Smooth muscle cell (in vitro differentiated cells): ENCODE results near the gene N4BP2L1. TPM values are rescaled to one million over a fixed set of nuclear protein-coding genes. Genes with fewer than 3 reads are reported as not detected.

Experiments used
- DNase-seq: peaks from one replicate; lab custom pipeline; 2025; ENCODE audit not compliant: unreplicated experiment; lab: John Stamatoyannopoulos, UW
- H2AFZ ChIP-seq: fragments of 200-600 bp; sonication (generic); 2 replicates; pipeline ENCODE4 v1.6.0; 2016; ENCODE audit warnings: antibody characterized with exemption, low read depth, mild to moderate bottlenecking
- H3F3A ChIP-seq: fragments of 200-600 bp; sonication (generic); 2 replicates; pipeline ENCODE4 v1.6.0; 2017; ENCODE audit warnings: antibody characterized with exemption, low read depth
- H3K27ac ChIP-seq: fragments of 200-600 bp; sonication (generic); 2 replicates; pipeline ENCODE4 v1.5.1; 2016; ENCODE audit warnings: low read depth, mild to moderate bottlenecking
- H3K27me3 ChIP-seq: fragments of 200-600 bp; sonication (generic); 2 replicates; pipeline ENCODE4 v1.6.1; 2016; ENCODE audit warnings: low read depth, mild to moderate bottlenecking
- H3K36me3 ChIP-seq: fragments of 200-600 bp; sonication (generic); 2 replicates; pipeline ENCODE4 v1.5.1; 2016; ENCODE audit warnings: low read depth
- H3K4me1 ChIP-seq: fragments of 200-600 bp; sonication (generic); 2 replicates; pipeline ENCODE4 v1.5.1; 2016; ENCODE audit warnings: low read depth
- H3K4me2 ChIP-seq: fragments of 200-600 bp; sonication (generic); 2 replicates; pipeline ENCODE4 v1.6.0; 2016; ENCODE audit warnings: mild to moderate bottlenecking
- H3K4me3 ChIP-seq: fragments of 200-600 bp; sonication (generic); 2 replicates; pipeline ENCODE4 v1.5.1; 2016; ENCODE audit warnings: mild to moderate bottlenecking
- H3K79me2 ChIP-seq: fragments of 200-600 bp; sonication (generic); 2 replicates; pipeline ENCODE4 v1.6.0; 2016; ENCODE audit warnings: low read depth, mild to moderate bottlenecking
- H3K9ac ChIP-seq: fragments of 200-600 bp; sonication (generic); 2 replicates; pipeline ENCODE4 v1.6.0; 2016; ENCODE audit warnings: low read depth
- H3K9me3 ChIP-seq: fragments of 200-600 bp; sonication (generic); replicated peaks from 2 replicates; pipeline ENCODE4 v1.5.1; 2016; ENCODE audit warnings: low read depth
- H4K20me1 ChIP-seq: fragments of 200-600 bp; sonication (generic); 2 replicates; pipeline ENCODE4 v1.6.0; 2016; ENCODE audit warnings: low read depth
- WGBS: methylation state at CpG from one replicate; pipeline ENCODE4 v1.1.7; 2016; ENCODE audit warnings: low lambda C conversion rate; 5-methylcytosine and 5-hydroxymethylcytosine counted together
- polyA plus RNA-seq: library from polyadenylated mRNA; unstranded; fragments of >200 nt; fragmentation: Nextera tagmentation; extraction: Ambion mirVana; gene quantifications from 2 replicates; pipeline ENCODE4 v1.2.1, GENCODE V29; 2016
- total RNA-seq: library from RNA; depleted of rRNA; stranded (reverse); fragments of >200 nt; gene quantifications from 2 replicates; pipeline ENCODE4 v1.2.3, GENCODE V29; 2014
- TF ChIP-seq, protein P1 (sequence below): fragments of 200-600 bp; sonication (generic); IDR thresholded peaks from 2 replicates; pipeline ENCODE4 v1.5.1; 2017; ENCODE audit warnings: borderline replicate concordance, mild to moderate bottlenecking, antibody characterized with exemption; ENCODE audit not compliant: insufficient read depth, poor library complexity, severe bottlenecking

The N4BP2L1 gene
- total and polyA plus RNA-seq, 2 experiments from 2014 or later: 0.64 to 0.99 TPM

DNA sequence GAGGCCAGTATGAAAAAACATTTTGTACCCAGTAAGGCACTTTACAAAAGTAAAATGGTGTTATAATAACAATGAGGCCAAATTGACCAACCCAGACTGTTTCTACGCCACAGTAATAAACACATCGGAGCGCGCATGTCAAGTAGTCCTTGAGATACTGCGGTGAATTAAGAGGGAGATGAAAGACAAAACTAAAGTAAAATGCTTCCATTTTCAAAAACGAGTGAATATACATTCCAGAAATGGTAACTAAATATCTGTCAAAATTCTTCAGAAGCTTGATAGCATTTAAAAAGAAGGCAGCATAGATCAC lies 19.0 kb downstream of the N4BP2L1 start:
- Histone ChIP-seq H3K4me3 (no peak overlapping the region), H3K9me3 (no peaks in the 10 kb centered on the region), H3K4me1 (peaks cover 10% of the 10 kb centered on the region), H3K9ac (no peak overlapping the region), H3K27me3 (no peaks in the 10 kb centered on the region), H4K20me1 (no peaks in the 10 kb centered on the region), H3F3A (no peaks in the 10 kb centered on the region), H3K36me3 (no peaks in the 10 kb centered on the region), H3K27ac (no peak overlapping the region), H3K4me2 (no peak overlapping the region), H3K79me2 (no peaks in the 10 kb centered on the region), H2AFZ (no peak overlapping the region)
- no peak for DNase-seq
- TF ChIP-seq, protein P1, sequence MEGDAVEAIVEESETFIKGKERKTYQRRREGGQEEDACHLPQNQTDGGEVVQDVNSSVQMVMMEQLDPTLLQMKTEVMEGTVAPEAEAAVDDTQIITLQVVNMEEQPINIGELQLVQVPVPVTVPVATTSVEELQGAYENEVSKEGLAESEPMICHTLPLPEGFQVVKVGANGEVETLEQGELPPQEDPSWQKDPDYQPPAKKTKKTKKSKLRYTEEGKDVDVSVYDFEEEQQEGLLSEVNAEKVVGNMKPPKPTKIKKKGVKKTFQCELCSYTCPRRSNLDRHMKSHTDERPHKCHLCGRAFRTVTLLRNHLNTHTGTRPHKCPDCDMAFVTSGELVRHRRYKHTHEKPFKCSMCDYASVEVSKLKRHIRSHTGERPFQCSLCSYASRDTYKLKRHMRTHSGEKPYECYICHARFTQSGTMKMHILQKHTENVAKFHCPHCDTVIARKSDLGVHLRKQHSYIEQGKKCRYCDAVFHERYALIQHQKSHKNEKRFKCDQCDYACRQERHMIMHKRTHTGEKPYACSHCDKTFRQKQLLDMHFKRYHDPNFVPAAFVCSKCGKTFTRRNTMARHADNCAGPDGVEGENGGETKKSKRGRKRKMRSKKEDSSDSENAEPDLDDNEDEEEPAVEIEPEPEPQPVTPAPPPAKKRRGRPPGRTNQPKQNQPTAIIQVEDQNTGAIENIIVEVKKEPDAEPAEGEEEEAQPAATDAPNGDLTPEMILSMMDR: no peak
- WGBS: 92% methylated on average over 6 of the region's 6 CpGs

DNA sequence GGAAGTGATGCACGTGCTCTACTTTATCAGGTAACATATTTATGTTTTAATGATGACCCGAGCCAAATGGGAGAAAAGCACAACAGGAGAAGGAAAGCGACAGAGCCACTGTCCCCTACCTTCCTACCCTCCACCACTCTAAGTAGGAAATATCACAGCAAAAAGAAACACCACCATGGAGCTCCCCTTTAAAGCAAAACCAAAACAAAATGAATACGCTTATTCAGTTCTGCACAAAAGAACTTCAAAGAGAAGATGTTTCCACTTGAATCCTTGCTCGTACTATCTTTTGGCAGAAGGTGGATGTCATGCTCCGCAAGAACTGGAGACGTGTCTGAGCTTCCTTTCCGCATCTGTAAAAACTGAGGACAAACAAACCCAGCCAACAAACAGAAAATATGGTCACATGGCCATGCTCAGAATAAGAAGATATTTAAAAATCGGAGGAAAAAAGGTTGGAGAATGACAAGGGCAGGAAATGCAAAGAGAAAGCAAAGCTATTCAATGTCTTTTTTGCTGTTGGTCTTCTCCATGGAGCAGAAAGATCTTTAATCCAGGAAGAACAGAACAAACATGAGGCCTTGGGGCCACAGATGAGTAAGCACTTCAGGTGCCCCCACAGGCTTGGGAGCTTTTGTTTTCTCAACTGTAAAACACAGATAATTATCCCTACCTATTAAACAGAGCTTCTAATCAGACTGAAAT lies 19.5 kb downstream of the N4BP2L1 start:
- DNase-seq: no peak
- no peak overlapping the region for H3K4me2 ChIP-seq
- no peaks in the 10 kb centered on the region for H3K27me3 ChIP-seq
- H3F3A ChIP-seq: no peaks in the 10 kb centered on the region
- 95% methylated on average over 9 of the region's 9 CpGs for WGBS
- no peak overlapping the region for H3K9ac ChIP-seq
- TF ChIP-seq, protein P1: no peak
- H4K20me1 ChIP-seq: no peaks in the 10 kb centered on the region
- H3K79me2 ChIP-seq: no peaks in the 10 kb centered on the region
- H2AFZ ChIP-seq: no peak overlapping the region
- no peaks in the 10 kb centered on the region for H3K36me3 ChIP-seq
- peaks cover 10% of the 10 kb centered on the region for H3K4me1 ChIP-seq
- no peak overlapping the region for H3K4me3 ChIP-seq
- H3K9me3 ChIP-seq: no peaks in the 10 kb centered on the region
- no peak overlapping the region for H3K27ac ChIP-seq

GRCh38 chr13:32407854-32408253 lies 20.1 kb downstream of the N4BP2L1 start:
- 97% methylated on average over 6 of the region's 6 CpGs for WGBS
- no peak overlapping the region for H3K9ac ChIP-seq

More at GRCh38 chr13:32407854-32408253, 20.1 kb downstream of the N4BP2L1 start:
- Histone ChIP-seq H3K79me2 (no peaks in the 10 kb centered on the region), H3K4me3 (no peak overlapping the region), H4K20me1 (no peaks in the 10 kb centered on the region), H3K4me2 (no peak overlapping the region), H3K27ac (no peak overlapping the region), H2AFZ (no peak overlapping the region), H3K36me3 (no peaks in the 10 kb centered on the region), H3K9me3 (no peaks in the 10 kb centered on the region), H3K4me1 (peaks cover 10% of the 10 kb centered on the region), H3K27me3 (no peaks in the 10 kb centered on the region), H3F3A (no peaks in the 10 kb centered on the region)
- TF ChIP-seq, protein P1: no peak
- no peak for DNase-seq
